B cell (primary cell): ENCODE data around the gene TOM1L1. TPM values are rescaled to one million over a fixed set of nuclear protein-coding genes. Genes with fewer than 3 reads are reported as not detected.

ENCODE experiments used
- ATAC-seq: fragments of 200-7000 bp; cut with Tn5 transposase; one replicate; pipeline ENCODE4 v1.10.0; 2021; ENCODE audit warnings: low read depth, mild to moderate bottlenecking, moderate number of reproducible peaks, moderate library complexity
- CTCF ChIA-PET: fragments of 350-600 bp; sonication (Branson Sonifier 250); formaldehyde crosslinking; loops from one replicate; lab custom pipeline; 2021; ENCODE audit warnings: antibody characterized with exemption, inconsistent platforms; lab: Charles Lee
- POLR2A ChIA-PET: fragments of 350-600 bp; sonication (Branson Sonifier 250); formaldehyde crosslinking; loops from one replicate; lab custom pipeline; 2021; ENCODE audit warnings: antibody characterized with exemption; lab: Charles Lee
- DNase-seq: peaks from one replicate; pipeline ENCODE4 v3.0.0; 2013
- H2AFZ ChIP-seq: 2 replicates; pipeline ENCODE4 v1.6.1; 2012; ENCODE audit warnings: mild to moderate bottlenecking, low read depth, low read length; ENCODE audit not compliant: insufficient read depth, poor library complexity, severe bottlenecking
- H3K27ac ChIP-seq, 2 donors: 1 replicate in 1 of 2; 2 replicates in 1 of 2; pipeline ENCODE4 v1.5.1; 2012 to 2013; ENCODE audit warnings: low read length in 2 of 2, mild to moderate bottlenecking in 2 of 2, moderate library complexity in 1 of 2
- H3K27me3 ChIP-seq, 4 experiments: fragments of 200-600 bp in 1 of 4; sonication (generic) in 1 of 4; replicated peaks in 1 of 4; 1 replicate in 2 of 4; 2 replicates in 2 of 4; pipeline versions ENCODE4 v1.6.1 to v1.7.0; 2013 to 2016; ENCODE audit warnings: low read length in 3 of 4, mild to moderate bottlenecking in 2 of 4, mixed read lengths in 1 of 4, moderate library complexity in 1 of 4; ENCODE audit not compliant: insufficient read depth in 4 of 4, control insufficient read depth in 3 of 4; ENCODE audit errors: control extremely low read depth in 1 of 4
- H3K36me3 ChIP-seq, 2 experiments: replicated peaks in 1 of 2; 1 replicate in 1 of 2; 2 replicates in 1 of 2; pipeline versions ENCODE4 v1.6.1 to v1.7.1; 2013; ENCODE audit warnings: low read length in 1 of 2; ENCODE audit not compliant: insufficient read depth in 2 of 2, control insufficient read depth in 1 of 2; ENCODE audit errors: control extremely low read depth in 1 of 2, extremely low read depth in 1 of 2
- H3K4me1 ChIP-seq, 2 donors: fragments of 200-600 bp in 1 of 2; sonication (generic) in 1 of 2; 1 replicate in 1 of 2; 2 replicates in 1 of 2; pipeline versions ENCODE4 v1.5.1 to v1.6.1; 2013 to 2017; ENCODE audit warnings: low read length in 2 of 2; ENCODE audit not compliant: control insufficient read depth in 2 of 2, insufficient read depth in 2 of 2
- H3K4me2 ChIP-seq: replicated peaks from 2 replicates; pipeline ENCODE3; 2012; ENCODE audit warnings: mild to moderate bottlenecking, low read depth, low read length; ENCODE audit not compliant: poor library complexity, severe bottlenecking
- H3K4me3 ChIP-seq, 5 experiments: fragments of 200-600 bp in 1 of 5; sonication (generic) in 1 of 5; 1 replicate in 3 of 5; 2 replicates in 2 of 5; pipeline versions ENCODE4 v1.5.1 to v1.7.0; 2011 to 2016; ENCODE audit warnings: low read length in 4 of 5, mild to moderate bottlenecking in 4 of 5, low read depth in 2 of 5, control low read depth in 1 of 5, moderate library complexity in 1 of 5; ENCODE audit not compliant: insufficient read depth in 1 of 5; ENCODE audit errors: control extremely low read depth in 1 of 5, extremely low read depth in 1 of 5
- H3K79me2 ChIP-seq: fragments of 200-600 bp; sonication (generic); one replicate; pipeline ENCODE4 v1.6.0; 2016; ENCODE audit warnings: low read length; ENCODE audit not compliant: control insufficient read depth, insufficient read depth
- H3K9ac ChIP-seq: fragments of 200-600 bp; sonication (generic); 2 replicates; pipeline ENCODE4 v1.6.1; 2017; ENCODE audit warnings: mild to moderate bottlenecking, low read length, moderate library complexity
- H3K9me3 ChIP-seq, 3 donors: one replicate each; pipeline versions ENCODE4 v1.6.1 to v1.7.1; 2013; ENCODE audit warnings: low read length in 2 of 3; ENCODE audit not compliant: control insufficient read depth in 2 of 3, insufficient read depth in 1 of 3; ENCODE audit errors: control extremely low read depth in 1 of 3
- H4K20me1 ChIP-seq: 2 replicates; pipeline ENCODE4 v1.6.0; 2012; ENCODE audit warnings: mild to moderate bottlenecking, low read length; ENCODE audit not compliant: insufficient read depth, control insufficient read depth, poor library complexity, severe bottlenecking
- H3K27ac Mint-ChIP-seq: one replicate; pipeline ENCODE4 v1.8.0; 2021; ENCODE audit warnings: mixed read lengths
- H3K27me3 Mint-ChIP-seq: one replicate; pipeline ENCODE4 v1.8.0; 2021; ENCODE audit warnings: mixed read lengths
- H3K4me1 Mint-ChIP-seq: one replicate; pipeline ENCODE4 v1.8.0; 2021; ENCODE audit warnings: mixed read lengths
- H3K4me3 Mint-ChIP-seq: one replicate; pipeline ENCODE4 v1.8.0; 2021; ENCODE audit warnings: mixed read lengths
- H3K9me3 Mint-ChIP-seq: one replicate; pipeline ENCODE4 v1.8.0; 2022; ENCODE audit warnings: mixed read lengths; ENCODE audit not compliant: insufficient read depth
- CTCF ChIP-seq: fragments of 200-600 bp; IDR thresholded peaks from one replicate; pipeline ENCODE4 v1.8.0; 2022; ENCODE audit warnings: antibody characterized with exemption, mild to moderate bottlenecking
- EZH2 ChIP-seq: IDR thresholded peaks from 2 replicates; pipeline ENCODE4 v1.6.1; 2012; ENCODE audit warnings: borderline replicate concordance, low read depth, mild to moderate bottlenecking, moderate library complexity, low read length; ENCODE audit not compliant: insufficient read depth, poor library complexity, severe bottlenecking
- WGBS: methylation state at CpG from one replicate; pipeline ENCODE4 v1.1.5; 2013; ENCODE audit warnings: missing lambda C conversion rate; ENCODE audit not compliant: insufficient coverage; 5-methylcytosine and 5-hydroxymethylcytosine counted together
- intact Hi-C: fragments of 100-400 bp; cut with micrococcal nuclease; formaldehyde crosslinking; loops from one replicate; pipeline ENCODE4 v1.10.0; 2022
- polyA plus RNA-seq: library from polyadenylated mRNA; depleted of rRNA; stranded (reverse); fragments of >200 nt; gene quantifications from 2 replicates; pipeline ENCODE4 v1.2.3, GENCODE V29; 2012
- total RNA-seq, 2 donors: library from RNA; stranded (reverse); fragments of 120-200 nt in 1 of 2; gene quantifications; 1 replicate in 1 of 2; 2 replicates in 1 of 2; pipeline versions ENCODE4 v1.2.3 to v1.2.4, GENCODE V29; 2013 to 2022

Gene TOM1L1
- total and polyA plus RNA-seq, 2 donors (not counting 1 experiment from before 2014, with no cell fraction given): not detected

DNA sequence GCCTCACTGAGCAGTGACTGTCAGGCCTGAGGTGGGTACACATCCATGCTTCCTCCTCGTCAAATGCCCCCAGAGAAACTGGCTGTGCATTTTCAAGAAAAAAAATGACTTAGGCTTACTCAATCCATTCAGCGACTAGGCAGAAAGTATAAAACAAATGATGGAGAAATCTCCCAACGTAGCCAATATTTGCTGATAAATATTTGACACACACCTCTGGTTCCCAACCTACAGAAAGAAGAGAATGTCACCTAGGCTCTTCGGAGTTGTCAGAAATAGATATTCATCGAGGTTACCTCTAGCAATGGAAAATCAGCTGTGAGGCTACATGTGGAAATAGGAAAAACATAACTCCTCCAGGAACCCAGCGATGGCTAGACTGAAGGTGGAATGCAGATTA, 12.4 kb upstream of the TOM1L1 start:
- Mint-ChIP-seq H3K27ac (no peak overlapping the region), H3K27me3 (peaks cover 3% of the 10 kb centered on the region), H3K9me3 (no peaks in the 10 kb centered on the region), H3K4me1 (no peaks in the 10 kb centered on the region), H3K4me3 (no peak overlapping the region)
- ATAC-seq: no peak
- no peak overlapping the region for H2AFZ ChIP-seq
- H3K4me2 ChIP-seq: no peak overlapping the region
- H3K36me3 ChIP-seq: no peaks in the 10 kb centered on the region
- no peak for TF ChIP-seq EZH2
- TF ChIP-seq CTCF: no peak
- H3K4me3 ChIP-seq: no peak overlapping the region
- ChIA-PET CTCF (no interaction called here), POLR2A (no interaction called here)
- no peaks in the 10 kb centered on the region for H3K79me2 ChIP-seq
- H4K20me1 ChIP-seq: no peaks in the 10 kb centered on the region
- H3K27me3 ChIP-seq: no peaks in the 10 kb centered on the region
- intact Hi-C loops: no loop called here
- WGBS: 83% methylated on average over 1 of the region's 6 CpGs
- no peaks in the 10 kb centered on the region for H3K9me3 ChIP-seq
- H3K9ac ChIP-seq: no peak overlapping the region
- H3K4me1 ChIP-seq: no peaks in the 10 kb centered on the region
- H3K27ac ChIP-seq: no peak overlapping the region
- DNase-seq: no peak

- no peak overlapping the region for H3K4me2 ChIP-seq
- POLR2A ChIA-PET: no interaction called here
- intact Hi-C loops: no loop called here
- no peaks in the 10 kb centered on the region for H3K9me3 ChIP-seq
- no peaks in the 10 kb centered on the region for H3K4me1 ChIP-seq
- H3K4me3 ChIP-seq: no peak overlapping the region
- no peak overlapping the region for H3K27ac ChIP-seq
- no peak overlapping the region for H2AFZ ChIP-seq
- H3K27me3 ChIP-seq: no peaks in the 10 kb centered on the region
- TF ChIP-seq EZH2 (no peak), CTCF (no peak)
- Mint-ChIP-seq H3K9me3 (no peaks in the 10 kb centered on the region), H3K27ac (no peak overlapping the region), H3K4me3 (no peak overlapping the region), H3K4me1 (no peaks in the 10 kb centered on the region), H3K27me3 (peaks cover 4% of the 10 kb centered on the region)
- ATAC-seq (no peak), DNase-seq (no peak)
- no peaks in the 10 kb centered on the region for H3K79me2 ChIP-seq
- no peak overlapping the region for H3K9ac ChIP-seq
- CTCF ChIA-PET: no interaction called here
- no peaks in the 10 kb centered on the region for H4K20me1 ChIP-seq
- no peaks in the 10 kb centered on the region for H3K36me3 ChIP-seq
- WGBS: 94% methylated on average over 5 of the region's 7 CpGs
Observed at GRCh38 chr17:54888981-54889380, 11.7 kb upstream of the TOM1L1 start.
